ENCODE measurements around the gene DNAH3. TPM values are rescaled to one million over a fixed set of nuclear protein-coding genes. Genes with fewer than 3 reads are reported as not detected.

The DNAH3 gene
- total and polyA plus RNA-seq, 2 of the 13 experiments (the other 11 are each of a cell fraction or from before 2014, with no cell fraction given): 0.07 to 0.08 TPM

GRCh38 chr16:21116148-21116693, 34.4 kb downstream of the DNAH3 start (continued):
- TF ChIP-seq PAXIP1 (CRISPR knock-in tag; conservative IDR thresholded peaks at IDR 0.05): peak; percentile 30; the same call in 1 of the 2 replicates
- 0 out of 2 replicates have a peak, but pooled peaks have one; percentile 48 for TF ChIP-seq WIZ (CRISPR knock-in tag; IDR thresholded peaks at IDR 0.05)
- TF ChIP-seq NKX3-1 (CRISPR knock-in tag; IDR thresholded peaks at IDR 0.05): no peak
- peak; percentile 23; the same call in 1 of the 2 replicates for TF ChIP-seq ARID4A (CRISPR knock-in tag; IDR thresholded peaks at IDR 0.05; ENCODE audit: borderline replicate concordance)
- TF ChIP-seq ZNF7 (CRISPR knock-in tag; IDR thresholded peaks at IDR 0.05): no peak
- no peak for TF ChIP-seq MIXL1 (CRISPR knock-in tag; IDR thresholded peaks at IDR 0.05)
- TF ChIP-seq SRSF1 (optimal IDR thresholded peaks at IDR 0.05; ENCODE audit: low read depth, low read length): no peak
- peak in 1 of 2 experiments; percentile 14; a peak in 1 of 4 replicates for TF ChIP-seq KLF16 (CRISPR knock-in tag; IDR thresholded peaks at IDR 0.05)
- TF ChIP-seq MTA3 (CRISPR knock-in tag; IDR thresholded peaks at IDR 0.05): no peak
- no peak for TF ChIP-seq ESRRA (CRISPR knock-in tag; IDR thresholded peaks at IDR 0.05; ENCODE audit: low read depth)
- peak; percentile 92 for TF ChIP-seq CHD2 (IDR thresholded peaks at IDR 0.05; ENCODE audit: low read depth, low read length)
- no peak for TF ChIP-seq ZNF703 (CRISPR knock-in tag; IDR thresholded peaks at IDR 0.05; ENCODE audit: borderline replicate concordance)
- TF ChIP-seq POLR2A (IDR thresholded peaks at IDR 0.05; ENCODE audit: insufficient read depth in 1 of 2, low read depth in 2 of 2, low read length in 2 of 2): peak; percentile 40 to 55; a peak in 3 of 4 replicates
- TF ChIP-seq NFE2L2 (IDR thresholded peaks at IDR 0.05; ENCODE audit: low read length): no peak
- no peak for TF ChIP-seq ZNF788 (CRISPR knock-in tag; IDR thresholded peaks at IDR 0.05; ENCODE audit: borderline replicate concordance)
- no peak for TF ChIP-seq PHF5A (CRISPR knock-in tag; IDR thresholded peaks at IDR 0.05; ENCODE audit: low read depth, unreplicated experiment)
- TF ChIP-seq ATF7-NPFF (CRISPR knock-in tag; IDR thresholded peaks at IDR 0.05; ENCODE audit: low read depth): no peak
- no peak for TF ChIP-seq CAMTA2 (CRISPR knock-in tag; IDR thresholded peaks at IDR 0.05; ENCODE audit: borderline replicate concordance)
- TF ChIP-seq NR2F6 (IDR thresholded peaks at IDR 0.05): no peak
- no peak for TF ChIP-seq NR2F6 (CRISPR knock-in tag; IDR thresholded peaks at IDR 0.05)
- TF ChIP-seq ETV5 (CRISPR knock-in tag; IDR thresholded peaks at IDR 0.05; ENCODE audit: borderline replicate concordance): no peak
- TF ChIP-seq ZFP36 (IDR thresholded peaks at IDR 0.05; ENCODE audit: borderline replicate concordance, low read depth, low read length, partially characterized antibody): no peak
- TF ChIP-seq ZNF672 (CRISPR knock-in tag; IDR thresholded peaks at IDR 0.05): no peak
- TF ChIP-seq HMG20A (CRISPR knock-in tag; IDR thresholded peaks at IDR 0.05; ENCODE audit: borderline replicate concordance): 0 out of 2 replicates have a peak, but pooled peaks have one; percentile 21
- TF ChIP-seq GABPA (IDR thresholded peaks at IDR 0.05; ENCODE audit: low read depth, low read length): peak; percentile 39
- TF ChIP-seq GABPA (CRISPR knock-in tag; IDR thresholded peaks at IDR 0.05; ENCODE audit: low read depth): peak; percentile 88
- TF ChIP-seq NFE2L1 (CRISPR knock-in tag; IDR thresholded peaks at IDR 0.05; ENCODE audit: borderline replicate concordance): no peak

All from HepG2 (cell line).